K562 (cell line): ENCODE measurements around the gene DCTD. TPM values are rescaled to one million over a fixed set of nuclear protein-coding genes. Genes with fewer than 3 reads are reported as not detected.

ENCODE experiments used
- ATAC-seq: fragments of 200-7000 bp; cut with Tn5 transposase; 3 replicates; pipeline ENCODE4 v1.9.1; 2020; ENCODE audit warnings: moderate library complexity
- BruUV-seq: library from RNA; stranded (reverse); fragments of 400-500 nt; replicated peaks from 2 replicates; lab custom pipeline; 2021; lab: Mats Ljungman, UMichigan
- CTCF ChIA-PET: fragments of 300-600 bp; formaldehyde crosslinking; extraction: SDS; loops from one replicate; lab custom pipeline; 2021; ENCODE audit warnings: low intra/inter-chr PET ratio; lab: Yijun Ruan, JAX
- POLR2A ChIA-PET: fragments of 300-600, 350-650 bp; sonication (Branson Sonifier 250); formaldehyde crosslinking; extraction: SDS; loops from one replicate; lab custom pipeline; 2021; ENCODE audit warnings: antibody characterized with exemption, inconsistent platforms; lab: Yijun Ruan, JAX
- DNase-seq, 4 experiments: peaks; one replicate each; pipeline versions ENCODE4 v3.0.0 to v3.0.0-alpha.2; 2011 to 2018; ENCODE audit warnings: low spot score in 3 of 4, mixed read lengths in 3 of 4; ENCODE audit errors: extremely low read depth in 1 of 4
- FAIRE-seq: peaks from 2 replicates; lab custom pipeline; 2011; peaks lifted over from hg19 to GRCh38; lab: Jason Lieb, UNC
- H2AFZ ChIP-seq: 2 replicates; pipeline ENCODE4 v1.6.0; 2011; ENCODE audit warnings: low read depth, low read length, control low read depth, inconsistent platforms
- H3K27ac ChIP-seq: fragments of 200-600 bp; 3 replicates; pipeline ENCODE4 v1.8.0; 2011; ENCODE audit warnings: low read depth, mild to moderate bottlenecking, control low read depth, inconsistent platforms, low read length, moderate library complexity, mixed read lengths; ENCODE audit errors: extremely low read depth
- H3K27me3 ChIP-seq, 2 experiments: fragments of 300-600 bp in 1 of 2; 2 replicates in 1 of 2; 3 replicates in 1 of 2; pipeline versions ENCODE4 v1.6.0 to v1.8.0; 2011; ENCODE audit warnings: inconsistent platforms in 2 of 2, low read length in 2 of 2, mild to moderate bottlenecking in 1 of 2, mixed read lengths in 1 of 2, moderate library complexity in 1 of 2; ENCODE audit not compliant: control insufficient read depth in 2 of 2, insufficient read depth in 2 of 2
- H3K36me3 ChIP-seq: fragments of 300-600 bp; 3 replicates; pipeline ENCODE4 v1.8.0; 2011; ENCODE audit warnings: mild to moderate bottlenecking, low read length, inconsistent platforms; ENCODE audit not compliant: control insufficient read depth, insufficient read depth
- H3K4me1 ChIP-seq, 2 experiments: fragments of 200-600 bp in 1 of 2; replicated peaks in 1 of 2; 2 replicates in 1 of 2; 3 replicates in 1 of 2; pipeline versions ENCODE4 v1.5.1 to v1.8.0; 2011; ENCODE audit warnings: inconsistent platforms in 2 of 2, low read length in 2 of 2, mild to moderate bottlenecking in 1 of 2, mixed read lengths in 1 of 2, moderate library complexity in 1 of 2; ENCODE audit not compliant: control insufficient read depth in 2 of 2, insufficient read depth in 2 of 2
- H3K4me2 ChIP-seq: 2 replicates; pipeline ENCODE4 v1.6.1; 2011; ENCODE audit warnings: low read length, control low read depth, inconsistent platforms, mixed read lengths; ENCODE audit not compliant: insufficient read depth
- H3K4me3 ChIP-seq: fragments of 200-600 bp; sonication (generic), shearing (Covaris generic); 2 replicates; pipeline ENCODE4 v1.5.1; 2016; ENCODE audit warnings: control low read depth, inconsistent platforms
- H3K79me2 ChIP-seq: fragments of 200-600 bp; 3 replicates; pipeline ENCODE4 v1.8.0; 2011; ENCODE audit warnings: low read length, inconsistent platforms; ENCODE audit not compliant: control insufficient read depth, insufficient read depth
- H3K9ac ChIP-seq, 2 experiments: 2 replicates each; pipeline versions ENCODE4 v1.6.0 to v1.6.1; 2011; ENCODE audit warnings: low read depth in 2 of 2, low read length in 2 of 2, control low read depth in 1 of 2, inconsistent platforms in 1 of 2, mild to moderate bottlenecking in 1 of 2, mixed read lengths in 1 of 2; ENCODE audit not compliant: insufficient read depth in 1 of 2
- H3K9me1 ChIP-seq: one replicate; pipeline ENCODE4 v1.6.0; 2011; ENCODE audit warnings: inconsistent platforms, mild to moderate bottlenecking, low read length, moderate library complexity; ENCODE audit not compliant: control insufficient read depth, insufficient read depth
- H3K9me3 ChIP-seq: replicated peaks from 2 replicates; pipeline ENCODE4 v1.5.1; 2011; ENCODE audit warnings: low read depth, low read length, inconsistent platforms; ENCODE audit not compliant: control insufficient read depth, insufficient read depth
- H4K20me1 ChIP-seq: replicated peaks from 2 replicates; pipeline ENCODE4 v1.6.1; 2011; ENCODE audit warnings: low read length, inconsistent platforms, mixed read lengths; ENCODE audit not compliant: control insufficient read depth, insufficient read depth
- CREBBP ChIP-seq: IDR thresholded peaks from one replicate; pipeline ENCODE4 v1.6.1; 2012; ENCODE audit warnings: low read depth, mild to moderate bottlenecking, control low read depth, inconsistent platforms, low read length
- DMBX1 ChIP-seq: fragments of 250-450 bp; sonication (Bioruptor Pico); IDR thresholded peaks from 2 replicates; pipeline ENCODE4 v1.8.0; 2022; ENCODE audit warnings: inconsistent platforms, mild to moderate bottlenecking, moderate library complexity, borderline replicate concordance
- EGR1 ChIP-seq: fragments of 450-650 bp; conservative IDR thresholded peaks from 2 replicates; pipeline ENCODE4 v1.6.1; 2017; ENCODE audit warnings: mild to moderate bottlenecking
- ELF4 ChIP-seq: fragments of 450-650 bp; formaldehyde crosslinking; IDR thresholded peaks from 2 replicates; pipeline ENCODE4 v1.4.0; 2022; ENCODE audit warnings: missing genetic modification characterization
- KAT2B ChIP-seq: IDR thresholded peaks from one replicate; pipeline ENCODE4 v1.6.1; 2012; ENCODE audit warnings: low read depth, mild to moderate bottlenecking, control low read depth, inconsistent platforms, low read length, moderate library complexity
- MAX ChIP-seq: sonication (generic); formaldehyde crosslinking; IDR thresholded peaks from 2 replicates; pipeline ENCODE4 v1.9.0; 2022; ENCODE audit warnings: mild to moderate bottlenecking, missing genetic modification reagents
- MCM3 ChIP-seq: fragments of 450-650 bp; IDR thresholded peaks from 2 replicates; pipeline ENCODE4 v1.6.1; 2016
- MEIS2 ChIP-seq: fragments of 450-650 bp; IDR thresholded peaks from 2 replicates; pipeline ENCODE4 v1.6.1; 2014; ENCODE audit warnings: mild to moderate bottlenecking; ENCODE audit not compliant: partially characterized antibody
- MYBL2 ChIP-seq, 2 experiments: fragments of 450-650 bp in 1 of 2; sonication (generic) in 1 of 2; formaldehyde crosslinking in 1 of 2; IDR thresholded peaks; 2 replicates each; pipeline versions ENCODE4 v1.6.1 to v1.8.1; 2017 to 2022; ENCODE audit warnings: borderline replicate concordance in 1 of 2, inconsistent platforms in 1 of 2, low read depth in 1 of 2, mild to moderate bottlenecking in 1 of 2, missing genetic modification reagents in 1 of 2, moderate library complexity in 1 of 2
- NFE2L1 ChIP-seq: fragments of 450-650 bp; IDR thresholded peaks from 2 replicates; pipeline ENCODE4 v1.6.1; 2016; ENCODE audit warnings: missing genetic modification characterization, low read depth, mild to moderate bottlenecking, missing compliant biosample characterization, moderate library complexity, borderline replicate concordance
- NFRKB ChIP-seq: fragments of 450-650 bp; IDR thresholded peaks from 2 replicates; pipeline ENCODE4 v1.6.1; 2016; ENCODE audit warnings: low read depth
- RBM15 ChIP-seq: fragments of 200-400 bp; formaldehyde crosslinking; IDR thresholded peaks from 2 replicates; pipeline ENCODE4 v1.6.1; 2018; ENCODE audit warnings: mild to moderate bottlenecking, low read length, moderate library complexity; ENCODE audit not compliant: insufficient read depth
- ZFP36 ChIP-seq: fragments of 150-350 bp; IDR thresholded peaks from 2 replicates; pipeline ENCODE4 v1.6.1; 2018; ENCODE audit warnings: low read length, low read depth; ENCODE audit not compliant: partially characterized antibody
- ZNF175 ChIP-seq: fragments of 200-800 bp; sonication (Bioruptor generic); IDR thresholded peaks from 2 replicates; pipeline ENCODE4 v1.6.1; 2016; ENCODE audit warnings: low read depth, mild to moderate bottlenecking, missing genetic modification characterization, missing compliant biosample characterization
- ZNF280B ChIP-seq: fragments of 250-450 bp; sonication (Bioruptor Pico); IDR thresholded peaks from 2 replicates; pipeline ENCODE4 v1.5.1; 2021; ENCODE audit warnings: mild to moderate bottlenecking
- WGBS: fragments of 100-300 bp; shearing (Covaris generic); methylation state at CpG from one replicate; pipeline ENCODE4 v1.1.6; 2016; ENCODE audit warnings: low coverage, mixed read lengths; ENCODE audit not compliant: insufficient coverage; ENCODE audit errors: missing lambda C conversion rate; 5-methylcytosine and 5-hydroxymethylcytosine counted together
- in situ Hi-C: fragments of 300-500 bp; cut with MboI; formaldehyde crosslinking; loops from 4 replicates; pipeline ENCODE4 v1.15.0; 2018; ENCODE audit warnings: inconsistent platforms, mixed read lengths
- intact Hi-C: fragments of 100-400 bp; cut with micrococcal nuclease; formaldehyde crosslinking; loops from 2 replicates; pipeline ENCODE4 v1.14.2; 2022
- polyA plus RNA-seq, 8 experiments: library from polyadenylated mRNA; depleted of rRNA in 4 of 8; stranded (reverse) in 5 of 8; unstranded in 3 of 8; fragments of >200 nt; fragmentation: Nextera tagmentation in 2 of 8; fragmentation: Illumina TruSeq in 1 of 8; extraction: Ambion mirVana in 2 of 8; extraction: Trizol in 1 of 8; gene quantifications; 2 replicates each; pipeline versions ENCODE4 v1.2.1 to v1.2.3, GENCODE V29; 2011 to 2014; ENCODE audit warnings: inconsistent platforms in 1 of 8, missing spikeins in 1 of 8
- total RNA-seq, 7 experiments: library from RNA; depleted of rRNA in 6 of 7; stranded (reverse); fragments of >200 nt in 6 of 7; fragmentation: Illumina TruSeq in 2 of 7; extraction: Trizol in 2 of 7; gene quantifications; 2 replicates each; pipeline versions ENCODE4 v1.2.1 to v1.2.3, GENCODE V29; 2011 to 2021; ENCODE audit warnings: low replicate concordance in 1 of 7
- TF ChIP-seq, protein P1 (sequence below): fragments of 450-650 bp; IDR thresholded peaks from 2 replicates; pipeline ENCODE4 v1.6.1; 2014; ENCODE audit warnings: low read depth, mild to moderate bottlenecking, moderate library complexity, borderline replicate concordance

The DCTD gene
- total and polyA plus RNA-seq, 9 of the 15 experiments (the other 6 are each of a cell fraction or from before 2014, with no cell fraction given) = 38.7 to 114 (median 76.5) TPM

- TF ChIP-seq, protein P1, sequence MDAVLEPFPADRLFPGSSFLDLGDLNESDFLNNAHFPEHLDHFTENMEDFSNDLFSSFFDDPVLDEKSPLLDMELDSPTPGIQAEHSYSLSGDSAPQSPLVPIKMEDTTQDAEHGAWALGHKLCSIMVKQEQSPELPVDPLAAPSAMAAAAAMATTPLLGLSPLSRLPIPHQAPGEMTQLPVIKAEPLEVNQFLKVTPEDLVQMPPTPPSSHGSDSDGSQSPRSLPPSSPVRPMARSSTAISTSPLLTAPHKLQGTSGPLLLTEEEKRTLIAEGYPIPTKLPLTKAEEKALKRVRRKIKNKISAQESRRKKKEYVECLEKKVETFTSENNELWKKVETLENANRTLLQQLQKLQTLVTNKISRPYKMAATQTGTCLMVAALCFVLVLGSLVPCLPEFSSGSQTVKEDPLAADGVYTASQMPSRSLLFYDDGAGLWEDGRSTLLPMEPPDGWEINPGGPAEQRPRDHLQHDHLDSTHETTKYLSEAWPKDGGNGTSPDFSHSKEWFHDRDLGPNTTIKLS = no peak
- peak; percentile 83 for TF ChIP-seq MEIS2
- 0 out of 2 replicates have a peak, but pooled peaks have one; percentile 5 for TF ChIP-seq NFRKB
- TF ChIP-seq, all 486 proteins: peak for 9
Observed at GRCh38 chr4:182918044-182918607, 940 bp upstream of the DCTD start (continued).

GRCh38 chr4:182916483-182917181, 554 bp downstream of the DCTD start:
- in situ Hi-C loops (no loop called here), intact Hi-C loops (no loop called here)
- ATAC-seq (peak; percentile 61), DNase-seq (peak in 2 of 4 experiments; percentile 40 to 57), FAIRE-seq (peak; percentile 23)
- Histone ChIP-seq H3K27me3 (no peaks in the 10 kb centered on the region), H3K79me2 (peaks cover 34% of the 10 kb centered on the region), H3K9ac (peak overlapping the region; percentile 88 to 99), H3K36me3 (peaks cover 39% of the 10 kb centered on the region), H3K27ac (peak overlapping the region; percentile 89), H3K4me1 (peaks cover 14 to 20% of the 10 kb centered on the region in 2 experiments), H2AFZ (peak overlapping the region; percentile 71), H3K4me2 (peak overlapping the region; percentile 88), H3K9me1 (no peaks in the 10 kb centered on the region), H3K4me3 (peak overlapping the region; percentile 53), H3K9me3 (no peaks in the 10 kb centered on the region), H4K20me1 (no peaks in the 10 kb centered on the region)
- WGBS = 5% methylated on average over 21 of the region's 38 CpGs
- POLR2A ChIA-PET = interaction anchor here (0.6 kb wide), 1 partner anchor 262 kb away, joined by 3 read pairs; no protein-coding TSS in a partner anchor
- CTCF ChIA-PET = interaction anchor here (0.6 kb wide), 1 partner anchor 367 kb away, joined by 3 read pairs; no protein-coding TSS in a partner anchor
- BruUV-seq = no TSS peak
- TF ChIP-seq KAT2B = no peak
- no peak for TF ChIP-seq MCM3
- TF ChIP-seq MYBL2 (IDR thresholded peaks at IDR 0.05; ENCODE audit: low read depth) = no peak
- no peak for TF ChIP-seq MYBL2 (CRISPR knock-in tag; IDR thresholded peaks at IDR 0.05; ENCODE audit: borderline replicate concordance)
- no peak for TF ChIP-seq NFE2L1 (tag)
- 0 out of 2 replicates have a peak, but pooled peaks have one; percentile 23 for TF ChIP-seq EGR1
- no peak for TF ChIP-seq ZNF175 (CRISPR knock-in tag)
- TF ChIP-seq MAX (CRISPR knock-in tag) = no peak; the same call in 1 of the 2 replicates
- TF ChIP-seq DMBX1 (CRISPR knock-in tag) = no peak
- TF ChIP-seq RBM15 = no peak
- no peak for TF ChIP-seq CREBBP
- no peak for TF ChIP-seq ZFP36
- TF ChIP-seq ELF4 (CRISPR knock-in tag) = no peak
- no peak for TF ChIP-seq ZNF280B (CRISPR knock-in tag)
